ENCODE data around the gene DGKQ.

DNA sequence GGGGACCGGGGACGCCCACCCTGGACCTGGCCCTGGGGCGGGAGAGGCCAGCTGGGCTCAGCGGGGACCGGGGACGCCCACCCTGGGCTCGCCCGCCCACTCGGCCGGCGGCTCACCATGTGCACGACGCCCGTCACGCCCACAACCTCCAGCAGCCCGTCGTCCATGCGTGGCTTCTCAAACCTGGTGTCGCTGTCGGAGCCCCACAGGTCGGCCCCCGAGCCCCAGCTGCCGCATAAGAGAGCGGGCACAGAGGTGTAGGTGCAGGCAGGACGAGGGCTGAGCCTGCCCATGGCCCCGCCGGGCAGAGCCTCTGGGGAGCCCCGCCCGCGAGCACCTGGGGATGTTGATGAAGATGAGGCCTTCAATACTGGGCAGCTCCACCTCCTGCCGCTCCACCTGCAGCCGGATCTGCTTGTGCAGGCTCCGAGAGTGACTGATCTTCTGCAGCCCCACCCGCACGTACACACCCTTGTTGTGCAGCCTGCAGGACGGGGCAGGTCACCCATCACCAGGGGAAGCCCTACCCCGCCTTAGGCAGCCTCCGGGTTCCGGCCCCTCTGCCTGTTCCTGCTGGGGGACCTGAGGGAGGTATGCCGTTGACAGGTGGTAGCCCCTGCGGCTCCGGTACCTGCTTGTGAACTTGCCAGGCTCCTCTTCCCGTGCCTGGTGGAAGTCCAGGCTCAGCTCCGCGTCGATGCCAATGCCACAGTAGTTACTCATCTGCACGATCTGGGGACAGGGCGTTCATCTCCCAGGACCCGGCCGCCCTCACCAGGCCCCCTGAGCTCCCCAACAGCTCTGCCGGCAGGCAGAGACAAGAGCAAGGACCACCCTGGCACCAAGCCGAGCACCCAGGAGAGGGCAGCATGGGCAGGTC, 11.8 kb downstream of the DGKQ start:
- TF ChIP-seq, protein P1, sequence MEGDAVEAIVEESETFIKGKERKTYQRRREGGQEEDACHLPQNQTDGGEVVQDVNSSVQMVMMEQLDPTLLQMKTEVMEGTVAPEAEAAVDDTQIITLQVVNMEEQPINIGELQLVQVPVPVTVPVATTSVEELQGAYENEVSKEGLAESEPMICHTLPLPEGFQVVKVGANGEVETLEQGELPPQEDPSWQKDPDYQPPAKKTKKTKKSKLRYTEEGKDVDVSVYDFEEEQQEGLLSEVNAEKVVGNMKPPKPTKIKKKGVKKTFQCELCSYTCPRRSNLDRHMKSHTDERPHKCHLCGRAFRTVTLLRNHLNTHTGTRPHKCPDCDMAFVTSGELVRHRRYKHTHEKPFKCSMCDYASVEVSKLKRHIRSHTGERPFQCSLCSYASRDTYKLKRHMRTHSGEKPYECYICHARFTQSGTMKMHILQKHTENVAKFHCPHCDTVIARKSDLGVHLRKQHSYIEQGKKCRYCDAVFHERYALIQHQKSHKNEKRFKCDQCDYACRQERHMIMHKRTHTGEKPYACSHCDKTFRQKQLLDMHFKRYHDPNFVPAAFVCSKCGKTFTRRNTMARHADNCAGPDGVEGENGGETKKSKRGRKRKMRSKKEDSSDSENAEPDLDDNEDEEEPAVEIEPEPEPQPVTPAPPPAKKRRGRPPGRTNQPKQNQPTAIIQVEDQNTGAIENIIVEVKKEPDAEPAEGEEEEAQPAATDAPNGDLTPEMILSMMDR (IDR thresholded peaks at IDR 0.05; ENCODE audit: control extremely low read depth in 1 of 3, insufficient read depth in 1 of 3, low read depth in 1 of 3, low read length in 3 of 3): no peak
- no peak for TF ChIP-seq CEBPB (IDR thresholded peaks at IDR 0.05; ENCODE audit: low read depth, low read length)
- TF ChIP-seq BACH1 (IDR thresholded peaks at IDR 0.05; ENCODE audit: low read length): no peak
- TF ChIP-seq PHF8 (conservative IDR thresholded peaks at IDR 0.05; ENCODE audit: low read depth, low read length): no peak
- TF ChIP-seq CHD1 (IDR thresholded peaks at IDR 0.05; ENCODE audit: low read depth, low read length): no peak
- no peak for TF ChIP-seq EP300 (IDR thresholded peaks at IDR 0.05; ENCODE audit: borderline replicate concordance in 1 of 2, low read depth in 2 of 2, low read length in 2 of 2)
- no peak for TF ChIP-seq EZH2 (IDR thresholded peaks at IDR 0.05; ENCODE audit: low read depth, low read length, severe bottlenecking)
- TF ChIP-seq POLR2A (IDR thresholded peaks at IDR 0.05; ENCODE audit: control extremely low read depth in 1 of 2, low read depth in 2 of 2, low read length in 2 of 2): no peak

All from H1 (cell line).